Measurements from ENCODE around the gene C5.

The C5 gene

GRCh38 chr9:121088576-121088975 is 38.5 kb upstream of the C5 start:
- Histone ChIP-seq H2BK5ac (ENCODE audit: low read depth, low read length, poor library complexity, severe bottlenecking) (no peak overlapping the region), H3K79me1 (replicated peaks; ENCODE audit: low read length, poor library complexity, severe bottlenecking) (no peaks in the 10 kb centered on the region), H2AFZ (ENCODE audit: low read depth, low read length) (no peak overlapping the region), H2BK120ac (ENCODE audit: low read depth, low read length) (no peak overlapping the region), H3K27ac (ENCODE audit: low read length, poor library complexity, severe bottlenecking) (no peak overlapping the region), H3K18ac (ENCODE audit: low read depth in 1 of 2, low read length in 2 of 2) (no peak overlapping the region), H2BK15ac (ENCODE audit: low read depth, poor library complexity, severe bottlenecking) (no peak overlapping the region), H3K4me3 (ENCODE audit: insufficient read depth in 1 of 2, low read depth in 1 of 2, low read length in 2 of 2) (no peak overlapping the region), H2BK12ac (ENCODE audit: low read length in 2 of 2) (no peak overlapping the region), H4K91ac (ENCODE audit: low read length) (no peak overlapping the region), H4K8ac (ENCODE audit: low read length) (no peak overlapping the region), H3K14ac (ENCODE audit: low read length in 2 of 2) (no peak overlapping the region), H3K23ac (ENCODE audit: low read length in 2 of 2) (no peak overlapping the region), H3K4me1 (ENCODE audit: control insufficient read depth, insufficient read depth, low read depth, low read length) (no peaks in the 10 kb centered on the region), H3K9ac (ENCODE audit: low read length) (no peak overlapping the region), H3K36me3 (ENCODE audit: control insufficient read depth in 1 of 2, insufficient read depth in 2 of 2, low read depth in 1 of 2, low read length in 2 of 2) (peaks cover 0 to 12% of the 10 kb centered on the region in 2 experiments), H3K4ac (ENCODE audit: low read depth in 1 of 2, low read length in 2 of 2) (no peak overlapping the region), H2AK5ac (ENCODE audit: low read length, severe bottlenecking) (no peak overlapping the region), H3K27me3 (ENCODE audit: control insufficient read depth in 1 of 2, insufficient read depth in 1 of 2, low read length in 2 of 2) (no peaks in the 10 kb centered on the region), H3K9me3 (ENCODE audit: control insufficient read depth, low read length) (no peaks in the 10 kb centered on the region), H3K4me2 (ENCODE audit: low read length, poor library complexity, severe bottlenecking) (no peak overlapping the region)
- no peak for DNase-seq
- WGBS = 100% methylated on average over 3 of the region's 3 CpGs

- H3K79me1 ChIP-seq (replicated peaks; ENCODE audit: low read length, poor library complexity, severe bottlenecking) = no peaks in the 10 kb centered on the region
- 98% methylated on average over 1 of the region's 1 CpG for WGBS
- H3K9ac ChIP-seq (ENCODE audit: low read length) = peak overlapping the region; percentile 79
- no peak overlapping the region for H3K4me2 ChIP-seq (ENCODE audit: low read length, poor library complexity, severe bottlenecking)
- H3K4ac ChIP-seq (ENCODE audit: low read depth in 1 of 2, low read length in 2 of 2) = no peak overlapping the region
- no peak for DNase-seq
- H3K4me1 ChIP-seq (ENCODE audit: control insufficient read depth, insufficient read depth, low read depth, low read length) = no peaks in the 10 kb centered on the region
- H2BK5ac ChIP-seq (ENCODE audit: low read depth, low read length, poor library complexity, severe bottlenecking) = no peak overlapping the region
- no peak overlapping the region for H2BK15ac ChIP-seq (ENCODE audit: low read depth, poor library complexity, severe bottlenecking)
- H3K23ac ChIP-seq (ENCODE audit: low read length in 2 of 2) = no peak overlapping the region
- no peak overlapping the region for H2AK5ac ChIP-seq (ENCODE audit: low read length, severe bottlenecking)
- H4K91ac ChIP-seq (ENCODE audit: low read length) = no peak overlapping the region
- H2AFZ ChIP-seq (ENCODE audit: low read depth, low read length) = no peak overlapping the region
- H3K36me3 ChIP-seq (ENCODE audit: control insufficient read depth in 1 of 2, insufficient read depth in 2 of 2, low read depth in 1 of 2, low read length in 2 of 2) = peaks cover 0 to 26% of the 10 kb centered on the region in 2 experiments
- H3K9me3 ChIP-seq (ENCODE audit: control insufficient read depth, low read length) = no peaks in the 10 kb centered on the region
- no peak overlapping the region for H3K14ac ChIP-seq (ENCODE audit: low read length in 2 of 2)
- no peak overlapping the region for H3K4me3 ChIP-seq (ENCODE audit: insufficient read depth in 1 of 2, low read depth in 1 of 2, low read length in 2 of 2)
- H2BK12ac ChIP-seq (ENCODE audit: low read length in 2 of 2) = no peak overlapping the region
- H4K8ac ChIP-seq (ENCODE audit: low read length) = no peak overlapping the region
- H3K18ac ChIP-seq (ENCODE audit: low read depth in 1 of 2, low read length in 2 of 2) = no peak overlapping the region
- H2BK120ac ChIP-seq (ENCODE audit: low read depth, low read length) = no peak overlapping the region
- no peaks in the 10 kb centered on the region for H3K27me3 ChIP-seq (ENCODE audit: control insufficient read depth in 1 of 2, insufficient read depth in 1 of 2, low read length in 2 of 2)
- H3K27ac ChIP-seq (ENCODE audit: low read length, poor library complexity, severe bottlenecking) = no peak overlapping the region
Observed at GRCh38 chr9:121085661-121086060, 35.6 kb upstream of the C5 start.

- Histone ChIP-seq H3K4ac (ENCODE audit: low read depth in 1 of 2, low read length in 2 of 2) (no peak overlapping the region), H3K4me2 (ENCODE audit: low read length, poor library complexity, severe bottlenecking) (no peak overlapping the region), H3K27ac (ENCODE audit: low read length, poor library complexity, severe bottlenecking) (no peak overlapping the region), H4K91ac (ENCODE audit: low read length) (no peak overlapping the region), H3K14ac (ENCODE audit: low read length in 2 of 2) (no peak overlapping the region), H2BK12ac (ENCODE audit: low read length in 2 of 2) (no peak overlapping the region), H3K79me1 (replicated peaks; ENCODE audit: low read length, poor library complexity, severe bottlenecking) (no peaks in the 10 kb centered on the region), H3K9me3 (ENCODE audit: control insufficient read depth, low read length) (no peaks in the 10 kb centered on the region), H3K27me3 (ENCODE audit: control insufficient read depth in 1 of 2, insufficient read depth in 1 of 2, low read length in 2 of 2) (no peaks in the 10 kb centered on the region), H2BK15ac (ENCODE audit: low read depth, poor library complexity, severe bottlenecking) (no peak overlapping the region), H3K4me1 (ENCODE audit: control insufficient read depth, insufficient read depth, low read depth, low read length) (no peaks in the 10 kb centered on the region), H2AK5ac (ENCODE audit: low read length, severe bottlenecking) (no peak overlapping the region), H3K4me3 (ENCODE audit: insufficient read depth in 1 of 2, low read depth in 1 of 2, low read length in 2 of 2) (no peak overlapping the region), H2BK120ac (ENCODE audit: low read depth, low read length) (no peak overlapping the region), H2AFZ (ENCODE audit: low read depth, low read length) (no peak overlapping the region), H3K36me3 (ENCODE audit: control insufficient read depth in 1 of 2, insufficient read depth in 2 of 2, low read depth in 1 of 2, low read length in 2 of 2) (peaks cover 0 to 22% of the 10 kb centered on the region in 2 experiments), H3K9ac (ENCODE audit: low read length) (no peak overlapping the region), H4K8ac (ENCODE audit: low read length) (no peak overlapping the region), H2BK5ac (ENCODE audit: low read depth, low read length, poor library complexity, severe bottlenecking) (no peak overlapping the region), H3K23ac (ENCODE audit: low read length in 2 of 2) (no peak overlapping the region), H3K18ac (ENCODE audit: low read depth in 1 of 2, low read length in 2 of 2) (no peak overlapping the region)
- no CpG with 5 or more reads among the region's 1 CpG for WGBS
- no peak for DNase-seq
Observed at GRCh38 chr9:121082075-121082474, 32.0 kb upstream of the C5 start.

- Histone ChIP-seq H2AFZ (ENCODE audit: low read depth, low read length) (peak overlapping the region; percentile 80), H3K4me1 (ENCODE audit: control insufficient read depth, insufficient read depth, low read depth, low read length) (peaks cover 7% of the 10 kb centered on the region), H3K27ac (ENCODE audit: low read length, poor library complexity, severe bottlenecking) (no peak overlapping the region), H3K36me3 (ENCODE audit: control insufficient read depth in 1 of 2, insufficient read depth in 2 of 2, low read depth in 1 of 2, low read length in 2 of 2) (no peaks in the 10 kb centered on the region), H2BK5ac (ENCODE audit: low read depth, low read length, poor library complexity, severe bottlenecking) (no peak overlapping the region), H3K9me3 (ENCODE audit: control insufficient read depth, low read length) (no peaks in the 10 kb centered on the region), H3K23ac (ENCODE audit: low read length in 2 of 2) (no peak overlapping the region), H2BK120ac (ENCODE audit: low read depth, low read length) (no peak overlapping the region), H3K4me2 (ENCODE audit: low read length, poor library complexity, severe bottlenecking) (peak overlapping the region; percentile 81), H3K27me3 (ENCODE audit: control insufficient read depth in 1 of 2, insufficient read depth in 1 of 2, low read length in 2 of 2) (no peaks in the 10 kb centered on the region), H3K18ac (ENCODE audit: low read depth in 1 of 2, low read length in 2 of 2) (peak overlapping the region in 1 of 2 experiments; percentile 40), H3K4ac (ENCODE audit: low read depth in 1 of 2, low read length in 2 of 2) (no peak overlapping the region), H4K91ac (ENCODE audit: low read length) (peak overlapping the region; percentile 54), H3K14ac (ENCODE audit: low read length in 2 of 2) (no peak overlapping the region), H2AK5ac (ENCODE audit: low read length, severe bottlenecking) (no peak overlapping the region), H2BK15ac (ENCODE audit: low read depth, poor library complexity, severe bottlenecking) (peak overlapping the region; percentile 60), H3K9ac (ENCODE audit: low read length) (peak overlapping the region; percentile 90), H2BK12ac (ENCODE audit: low read length in 2 of 2) (no peak overlapping the region), H3K79me1 (replicated peaks; ENCODE audit: low read length, poor library complexity, severe bottlenecking) (peaks cover 5% of the 10 kb centered on the region), H3K4me3 (ENCODE audit: insufficient read depth in 1 of 2, low read depth in 1 of 2, low read length in 2 of 2) (peak overlapping the region; percentile 93 to 95), H4K8ac (ENCODE audit: low read length) (peak overlapping the region; percentile 78)
- DNase-seq = no peak
- 4% methylated on average over 17 of the region's 19 CpGs for WGBS
Observed at GRCh38 chr9:121075251-121076036, 25.4 kb upstream of the C5 start.

Data from mesenchymal stem cell (in vitro differentiated cells and primary cell).